Right lobe of liver (tissue), 6 donors: ENCODE results near the gene KIRREL3. TPM values are rescaled to one million over a fixed set of nuclear protein-coding genes. Genes with fewer than 3 reads are reported as not detected.
A peak's percentile ranks its signal among the peaks of the same experiment; 100 is the strongest.

Experiments used
- ATAC-seq, 4 donors: fragments of 200-7000 bp; cut with Tn5 transposase; one replicate each; pipeline ENCODE4 v1.9.1; 2020; ENCODE audit warnings: mild to moderate bottlenecking in 4 of 4, moderate library complexity in 4 of 4
- DNase-seq, 3 donors: peaks; one replicate each; pipeline ENCODE4 v3.0.0-alpha.2; 2020
- H3K27ac ChIP-seq, 3 donors: fragments of 200-600 bp; one replicate each; pipeline ENCODE4 v1.8.0; 2022
- H3K27me3 ChIP-seq, 2 donors: fragments of 200-600 bp; one replicate each; pipeline ENCODE4 v1.8.0; 2022
- H3K36me3 ChIP-seq, 4 donors: fragments of 200-600 bp; sonication (generic) in 1 of 4; one replicate each; pipeline versions ENCODE4 v1.5.1 to v1.8.0; 2017 to 2022; ENCODE audit warnings: control low read depth in 1 of 4
- H3K4me1 ChIP-seq, 4 donors: fragments of 200-600 bp; sonication (generic) in 1 of 4; one replicate each; pipeline versions ENCODE4 v1.5.1 to v1.8.0; 2017 to 2022; ENCODE audit warnings: control low read depth in 1 of 4
- H3K4me3 ChIP-seq, 3 donors: fragments of 200-600 bp; one replicate each; pipeline ENCODE4 v1.8.0; 2022
- H3K9me3 ChIP-seq, 4 donors: fragments of 200-600 bp; sonication (generic) in 1 of 4; one replicate each; pipeline versions ENCODE4 v1.5.1 to v1.8.0; 2017 to 2022; ENCODE audit warnings: control low read depth in 1 of 4
- CTCF ChIP-seq, 4 donors: fragments of 200-600 bp in 3 of 4; fragments of 450-650 bp in 1 of 4; IDR thresholded peaks; one replicate each; pipeline versions ENCODE4 v1.5.1 to v1.8.0; 2016 to 2022; ENCODE audit warnings: antibody characterized with exemption in 4 of 4, mild to moderate bottlenecking in 2 of 4
- POLR2A ChIP-seq: fragments of 450-650 bp; IDR thresholded peaks from one replicate; pipeline ENCODE4 v1.6.1; 2017; ENCODE audit warnings: antibody characterized with exemption, mild to moderate bottlenecking
- WGBS: methylation state at CpG from one replicate; pipeline ENCODE4 v1.1.6; 2018; ENCODE audit warnings: low coverage, low lambda C conversion rate; ENCODE audit not compliant: insufficient coverage; ENCODE audit errors: missing lambda C conversion rate; 5-methylcytosine and 5-hydroxymethylcytosine counted together
- intact Hi-C, 2 donors: fragments of 100-400 bp; cut with DNase I; formaldehyde crosslinking; loops; one replicate each; pipeline versions ENCODE4 v1.11.2 to v1.14.1; 2022
- total RNA-seq, 6 experiments: library from RNA; depleted of rRNA in 2 of 6; stranded (reverse); fragments of >200 nt in 2 of 6; fragmentation: NEBNext Ultra II Directional in 3 of 6; extraction: Animal tissue kit (Norgen Biotek cat#: 25700) in 3 of 6; gene quantifications; one replicate each; pipeline versions ENCODE4 v1.1.0 to v1.2.4, GENCODE V29; 2016 to 2023
- donor health status: DM: no; HTN: yes; CAD: no.
- donor health status: DM: no; HTN: no; CAD: no.
- donor health status: DM: no; HTN: no; CAD: no.
- donor health status: DM: no; HTN: yes; CAD: no.
- donor health status: DM: no; HTN: yes; CAD: no.

The KIRREL3 gene
- total RNA-seq, 6 experiments from 2014 or later = not detected

- Histone ChIP-seq H3K4me1 (peaks cover 0 to 6% (median 2%) of the 10 kb centered on the region in 4 donors), H3K27me3 (no peaks in the 10 kb centered on the region), H3K4me3 (no peak overlapping the region), H3K9me3 (no peaks in the 10 kb centered on the region), H3K36me3 (peaks cover 0 to 1% (median 0%) of the 10 kb centered on the region in 4 donors), H3K27ac (peak overlapping the region in 1 of 3 donors; percentile 17)
- WGBS = 0% methylated on average over 1 of the region's 1 CpG
- no peak for DNase-seq
- TF ChIP-seq POLR2A (no peak), CTCF (IDR thresholded peaks at IDR 0.05) (no peak)
- ATAC-seq = no peak
- intact Hi-C loops = no loop called here
Measured at GRCh38 chr11:126418887-126419286, 581.7 kb downstream of the KIRREL3 start.

- Histone ChIP-seq H3K27ac (peak overlapping the region; percentile 37 to 57 (median 42)), H3K36me3 (peaks cover 0 to 8% (median 0%) of the 10 kb centered on the region in 4 donors), H3K9me3 (no peaks in the 10 kb centered on the region), H3K4me1 (peaks cover 0 to 6% (median 2%) of the 10 kb centered on the region in 4 donors), H3K4me3 (peak overlapping the region in 2 of 3 donors; percentile 33 to 50), H3K27me3 (no peaks in the 10 kb centered on the region)
- ATAC-seq (no peak), DNase-seq (no peak)
- WGBS = 70% methylated on average over 7 of the region's 12 CpGs
- intact Hi-C loops = no loop called here
- TF ChIP-seq POLR2A (no peak), CTCF (IDR thresholded peaks at IDR 0.05) (no peak)
Measured at GRCh38 chr11:126417091-126417862, 583.3 kb downstream of the KIRREL3 start.

- ATAC-seq (peak; percentile 84 to 96 (median 86)), DNase-seq (peak; percentile 83 to 90 (median 85))
- intact Hi-C loops = no loop called here
- Histone ChIP-seq H3K4me3 (peak overlapping the region; percentile 18 to 50 (median 33)), H3K27ac (peak overlapping the region; percentile 37 to 57 (median 47)), H3K36me3 (peaks cover 0 to 8% (median under 1%) of the 10 kb centered on the region in 4 donors), H3K27me3 (no peaks in the 10 kb centered on the region), H3K9me3 (no peaks in the 10 kb centered on the region), H3K4me1 (peaks cover 0 to 6% (median 2%) of the 10 kb centered on the region in 4 donors)
- TF ChIP-seq POLR2A (no peak), CTCF (IDR thresholded peaks at IDR 0.05) (no peak)
- 23% methylated on average over 9 of the region's 52 CpGs for WGBS
Measured at GRCh38 chr11:126416542-126417090, 584.0 kb downstream of the KIRREL3 start.

GRCh38 chr11:126415669-126416420 is 584.7 kb downstream of the KIRREL3 start:
- TF ChIP-seq CTCF (IDR thresholded peaks at IDR 0.05) = no peak
- Histone ChIP-seq H3K4me3 (no peak overlapping the region), H3K9me3 (no peaks in the 10 kb centered on the region), H3K27me3 (no peaks in the 10 kb centered on the region), H3K36me3 (peaks cover 0 to 8% (median under 1%) of the 10 kb centered on the region in 4 donors), H3K4me1 (peaks cover 0 to 6% (median 2%) of the 10 kb centered on the region in 4 donors), H3K27ac (peak overlapping the region; percentile 37 to 57 (median 47))
- DNase-seq (no peak), ATAC-seq (peak in 3 of 4 donors; percentile 14 to 30 (median 16))
- WGBS = 73% methylated on average over 7 of the region's 19 CpGs
- intact Hi-C loops = no loop called here
